SK-N-SH (cell line): Measurements from ENCODE around the gene APOL2.

Experiments
- CHD2 ChIP-seq: fragments of 150-350 bp; IDR thresholded peaks from 2 replicates; pipeline ENCODE4 v1.6.1; 2018; ENCODE audit warnings: low read length; ENCODE audit not compliant: partially characterized antibody
- EP300 ChIP-seq, 2 experiments: IDR thresholded peaks; 2 replicates each; pipeline versions ENCODE4 v1.4.0 to v1.6.1; 2012; ENCODE audit warnings: borderline replicate concordance in 1 of 2, low read depth in 1 of 2, low read length in 1 of 2
- EZH2phosphoT487 ChIP-seq: fragments of 200-600 bp; sonication (generic); IDR thresholded peaks from 2 replicates; pipeline ENCODE4 v1.6.1; 2017; ENCODE audit warnings: low read depth, mixed run types, mild to moderate bottlenecking, antibody characterized with exemption, moderate library complexity, borderline replicate concordance
- GATA2 ChIP-seq: sonication (generic); formaldehyde crosslinking; IDR thresholded peaks from 2 replicates; pipeline ENCODE4 v1.5.0; 2020; ENCODE audit warnings: mild to moderate bottlenecking, missing genetic modification reagents
- POLR2AphosphoS5 ChIP-seq: IDR thresholded peaks from 2 replicates; pipeline ENCODE4 v1.6.1; 2012; ENCODE audit warnings: low read depth, low read length
- RAD21 ChIP-seq: IDR thresholded peaks from 2 replicates; pipeline ENCODE4 v1.6.1; 2012; ENCODE audit warnings: mild to moderate bottlenecking, low read length
- RXRA ChIP-seq: IDR thresholded peaks from 2 replicates; pipeline ENCODE4 v1.4.0; 2012; ENCODE audit warnings: low read depth, mild to moderate bottlenecking, borderline replicate concordance
- TAF1 ChIP-seq: IDR thresholded peaks from 2 replicates; pipeline ENCODE4 v1.6.1; 2012; ENCODE audit warnings: low read depth, mild to moderate bottlenecking, low read length, moderate library complexity, borderline replicate concordance
- TCF12 ChIP-seq: IDR thresholded peaks from 2 replicates; pipeline ENCODE4 v1.4.0; 2012
- TF ChIP-seq, protein P1 (sequence below): fragments of 200-600 bp; sonication (generic); IDR thresholded peaks from 2 replicates; pipeline ENCODE4 v1.6.1; 2017; ENCODE audit warnings: antibody characterized with exemption, mild to moderate bottlenecking, moderate library complexity
- TF ChIP-seq, protein P2 (sequence below): IDR thresholded peaks from 2 replicates; pipeline ENCODE4 v1.6.1; 2012; ENCODE audit warnings: mild to moderate bottlenecking, low read depth, low read length, moderate library complexity
- TF ChIP-seq, protein P3 (sequence below): IDR thresholded peaks from 2 replicates; pipeline ENCODE4; 2012

DNA sequence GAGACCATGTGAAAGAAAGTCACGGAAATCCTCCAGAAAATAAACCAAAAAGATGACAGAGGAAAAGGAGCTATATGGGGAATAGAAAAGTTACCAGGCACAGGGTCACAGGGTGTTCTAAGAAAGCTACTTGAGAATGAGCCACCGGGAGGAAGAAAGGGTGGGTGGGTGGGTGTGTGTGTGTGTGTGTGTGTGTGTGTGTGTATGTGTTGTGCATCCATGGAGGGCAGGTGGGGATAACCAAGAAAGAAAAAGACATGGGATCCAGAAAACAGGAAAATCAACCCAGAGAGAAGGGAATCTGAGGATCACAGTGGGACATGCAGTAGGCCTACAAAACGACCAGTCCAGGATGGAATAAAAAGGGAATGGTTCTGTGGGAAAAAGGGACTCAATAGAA lies 3.7 kb downstream of the APOL2 start:
- TF ChIP-seq TAF1 = no peak
- TF ChIP-seq CHD2 = no peak
- TF ChIP-seq, protein P1, sequence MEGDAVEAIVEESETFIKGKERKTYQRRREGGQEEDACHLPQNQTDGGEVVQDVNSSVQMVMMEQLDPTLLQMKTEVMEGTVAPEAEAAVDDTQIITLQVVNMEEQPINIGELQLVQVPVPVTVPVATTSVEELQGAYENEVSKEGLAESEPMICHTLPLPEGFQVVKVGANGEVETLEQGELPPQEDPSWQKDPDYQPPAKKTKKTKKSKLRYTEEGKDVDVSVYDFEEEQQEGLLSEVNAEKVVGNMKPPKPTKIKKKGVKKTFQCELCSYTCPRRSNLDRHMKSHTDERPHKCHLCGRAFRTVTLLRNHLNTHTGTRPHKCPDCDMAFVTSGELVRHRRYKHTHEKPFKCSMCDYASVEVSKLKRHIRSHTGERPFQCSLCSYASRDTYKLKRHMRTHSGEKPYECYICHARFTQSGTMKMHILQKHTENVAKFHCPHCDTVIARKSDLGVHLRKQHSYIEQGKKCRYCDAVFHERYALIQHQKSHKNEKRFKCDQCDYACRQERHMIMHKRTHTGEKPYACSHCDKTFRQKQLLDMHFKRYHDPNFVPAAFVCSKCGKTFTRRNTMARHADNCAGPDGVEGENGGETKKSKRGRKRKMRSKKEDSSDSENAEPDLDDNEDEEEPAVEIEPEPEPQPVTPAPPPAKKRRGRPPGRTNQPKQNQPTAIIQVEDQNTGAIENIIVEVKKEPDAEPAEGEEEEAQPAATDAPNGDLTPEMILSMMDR = no peak
- no peak for TF ChIP-seq EZH2phosphoT487
- no peak for TF ChIP-seq EP300 (IDR thresholded peaks at IDR 0.05; ENCODE audit: borderline replicate concordance in 1 of 2, low read depth in 1 of 2, low read length in 1 of 2)
- no peak for TF ChIP-seq RAD21
- TF ChIP-seq, protein P2, sequence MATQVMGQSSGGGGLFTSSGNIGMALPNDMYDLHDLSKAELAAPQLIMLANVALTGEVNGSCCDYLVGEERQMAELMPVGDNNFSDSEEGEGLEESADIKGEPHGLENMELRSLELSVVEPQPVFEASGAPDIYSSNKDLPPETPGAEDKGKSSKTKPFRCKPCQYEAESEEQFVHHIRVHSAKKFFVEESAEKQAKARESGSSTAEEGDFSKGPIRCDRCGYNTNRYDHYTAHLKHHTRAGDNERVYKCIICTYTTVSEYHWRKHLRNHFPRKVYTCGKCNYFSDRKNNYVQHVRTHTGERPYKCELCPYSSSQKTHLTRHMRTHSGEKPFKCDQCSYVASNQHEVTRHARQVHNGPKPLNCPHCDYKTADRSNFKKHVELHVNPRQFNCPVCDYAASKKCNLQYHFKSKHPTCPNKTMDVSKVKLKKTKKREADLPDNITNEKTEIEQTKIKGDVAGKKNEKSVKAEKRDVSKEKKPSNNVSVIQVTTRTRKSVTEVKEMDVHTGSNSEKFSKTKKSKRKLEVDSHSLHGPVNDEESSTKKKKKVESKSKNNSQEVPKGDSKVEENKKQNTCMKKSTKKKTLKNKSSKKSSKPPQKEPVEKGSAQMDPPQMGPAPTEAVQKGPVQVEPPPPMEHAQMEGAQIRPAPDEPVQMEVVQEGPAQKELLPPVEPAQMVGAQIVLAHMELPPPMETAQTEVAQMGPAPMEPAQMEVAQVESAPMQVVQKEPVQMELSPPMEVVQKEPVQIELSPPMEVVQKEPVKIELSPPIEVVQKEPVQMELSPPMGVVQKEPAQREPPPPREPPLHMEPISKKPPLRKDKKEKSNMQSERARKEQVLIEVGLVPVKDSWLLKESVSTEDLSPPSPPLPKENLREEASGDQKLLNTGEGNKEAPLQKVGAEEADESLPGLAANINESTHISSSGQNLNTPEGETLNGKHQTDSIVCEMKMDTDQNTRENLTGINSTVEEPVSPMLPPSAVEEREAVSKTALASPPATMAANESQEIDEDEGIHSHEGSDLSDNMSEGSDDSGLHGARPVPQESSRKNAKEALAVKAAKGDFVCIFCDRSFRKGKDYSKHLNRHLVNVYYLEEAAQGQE = no peak
- TF ChIP-seq POLR2AphosphoS5 = no peak
- no peak for TF ChIP-seq GATA2
- TF ChIP-seq, protein P3, sequence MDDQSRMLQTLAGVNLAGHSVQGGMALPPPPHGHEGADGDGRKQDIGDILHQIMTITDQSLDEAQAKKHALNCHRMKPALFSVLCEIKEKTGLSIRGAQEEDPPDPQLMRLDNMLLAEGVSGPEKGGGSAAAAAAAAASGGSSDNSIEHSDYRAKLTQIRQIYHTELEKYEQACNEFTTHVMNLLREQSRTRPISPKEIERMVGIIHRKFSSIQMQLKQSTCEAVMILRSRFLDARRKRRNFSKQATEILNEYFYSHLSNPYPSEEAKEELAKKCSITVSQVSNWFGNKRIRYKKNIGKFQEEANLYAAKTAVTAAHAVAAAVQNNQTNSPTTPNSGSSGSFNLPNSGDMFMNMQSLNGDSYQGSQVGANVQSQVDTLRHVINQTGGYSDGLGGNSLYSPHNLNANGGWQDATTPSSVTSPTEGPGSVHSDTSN = no peak
- TF ChIP-seq TCF12 = no peak
- TF ChIP-seq RXRA = no peak
